DMS79 treated with DMSO at 0.1 percent for 48 hours (cell line): Measurements from ENCODE around the gene RALA.

Source experiments
- DNase-seq: peaks from one replicate; lab custom pipeline; 2025; lab: John Stamatoyannopoulos, UW

The RALA gene

GRCh38 chr7:39613577-39613976 lies 9.8 kb upstream of the RALA start:
- DNase-seq = no peak

GRCh38 chr7:39614299-39614698 lies 9.1 kb upstream of the RALA start:
- no peak for DNase-seq

DNA sequence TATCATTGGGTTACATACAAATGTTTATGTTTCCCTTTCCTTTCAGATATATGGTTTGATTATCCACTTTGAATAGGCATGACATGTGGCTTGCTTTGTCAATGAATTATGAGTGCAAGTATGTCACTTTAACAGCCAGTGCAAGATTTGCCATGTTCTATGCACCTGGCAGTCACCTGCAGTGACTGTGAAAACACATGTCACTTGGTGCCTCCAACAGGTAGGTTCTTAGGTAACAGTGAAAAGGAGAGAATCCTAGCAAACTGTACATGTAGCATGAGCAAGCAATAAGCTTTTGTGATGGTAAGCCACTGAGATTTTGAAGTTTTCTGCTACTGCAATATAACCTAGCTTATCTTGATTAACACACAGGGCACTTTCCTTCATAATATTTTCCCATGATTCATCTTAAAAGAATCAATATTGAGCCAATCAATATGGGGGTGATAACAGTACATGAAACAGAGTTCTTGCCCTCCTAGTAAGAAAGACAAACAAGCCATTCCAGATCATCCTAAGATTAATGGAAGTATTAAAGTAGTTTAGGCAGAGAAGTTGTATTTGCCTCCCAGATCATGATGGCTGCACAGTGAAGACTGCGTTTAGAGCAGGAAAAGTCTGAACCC lies 7.9 kb upstream of the RALA start:
- DNase-seq = no peak

DNA sequence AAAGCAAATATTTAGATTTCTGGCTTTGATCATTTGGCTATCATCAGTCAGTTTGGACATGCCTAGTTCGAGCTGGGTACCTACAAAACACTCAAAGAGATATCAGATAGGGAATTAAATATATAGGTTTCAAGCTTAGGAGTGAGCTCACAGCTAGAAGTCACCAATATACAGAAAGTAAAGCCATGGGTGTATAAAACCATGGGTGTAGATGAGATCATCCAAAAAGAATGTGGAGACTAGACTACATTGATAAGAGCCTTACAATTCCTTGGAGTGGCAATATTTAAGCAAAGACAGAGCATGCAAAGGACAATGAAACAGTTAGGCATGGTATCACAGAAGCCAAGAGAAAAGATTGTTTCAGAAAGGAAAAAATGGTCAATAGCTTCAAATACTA lies 7.2 kb upstream of the RALA start:
- no peak for DNase-seq

GRCh38 chr7:39617005-39617404 lies 6.4 kb upstream of the RALA start:
- no peak for DNase-seq

GRCh38 chr7:39618868-39619267 lies 4.5 kb upstream of the RALA start:
- no peak for DNase-seq

GRCh38 chr7:39620486-39620885 lies 2.9 kb upstream of the RALA start:
- no peak for DNase-seq

- no peak for DNase-seq
Observed at GRCh38 chr7:39621261-39621660, 2.1 kb upstream of the RALA start.

DNA sequence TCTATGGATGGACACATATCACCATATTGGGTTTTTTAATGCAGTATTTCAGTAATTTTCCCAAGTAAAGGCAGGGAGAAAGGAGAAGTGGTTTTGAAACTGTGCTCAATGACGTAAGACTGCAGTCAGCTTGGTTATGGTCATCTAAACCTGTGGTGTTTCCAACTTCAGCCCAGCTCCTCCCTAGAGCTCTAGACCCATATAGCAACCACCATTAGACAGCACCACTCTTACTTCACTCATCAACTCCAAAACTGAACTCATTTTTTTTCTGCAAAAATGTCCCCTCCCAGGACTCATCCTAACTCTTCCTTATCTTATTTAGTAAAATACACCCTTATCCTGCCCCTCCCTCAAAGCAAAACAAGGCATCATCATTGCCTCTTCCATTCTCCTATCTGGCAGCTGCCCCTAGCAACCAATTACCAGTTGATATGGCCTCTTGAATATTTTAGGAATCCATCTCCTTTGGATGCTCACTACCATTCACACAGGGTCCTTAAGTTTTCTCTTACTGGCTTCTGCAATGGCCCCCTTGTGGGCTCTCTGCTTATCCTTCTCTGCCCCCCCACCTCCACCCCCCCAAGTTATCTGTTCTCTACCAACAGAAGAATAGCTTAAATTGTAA lies 1.5 kb upstream of the RALA start:
- no peak for DNase-seq

- no peak for DNase-seq
Observed at GRCh38 chr7:39622609-39623008, 763 bp upstream of the RALA start.

GRCh38 chr7:39623732-39624441 lies 515 bp downstream of the RALA start:
- no peak for DNase-seq

DNA sequence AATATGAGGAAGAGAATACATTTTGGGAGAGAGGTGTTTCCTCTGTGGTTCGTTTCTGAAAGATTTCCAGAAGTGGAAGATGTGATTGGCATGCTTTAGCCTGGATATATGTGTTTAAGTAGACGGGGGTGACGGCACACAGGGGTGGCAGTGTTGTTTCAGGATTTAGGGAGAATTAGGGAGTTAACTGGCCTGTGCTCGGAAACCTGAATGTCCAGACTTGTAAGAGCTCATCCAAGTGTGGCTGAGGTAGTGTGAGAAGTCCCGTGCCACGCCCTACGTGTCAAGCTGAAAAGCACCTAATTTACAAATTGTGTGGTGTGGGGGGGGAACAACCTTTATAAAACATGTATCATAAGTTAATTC lies 1.1 kb downstream of the RALA start:
- DNase-seq = no peak

DNA sequence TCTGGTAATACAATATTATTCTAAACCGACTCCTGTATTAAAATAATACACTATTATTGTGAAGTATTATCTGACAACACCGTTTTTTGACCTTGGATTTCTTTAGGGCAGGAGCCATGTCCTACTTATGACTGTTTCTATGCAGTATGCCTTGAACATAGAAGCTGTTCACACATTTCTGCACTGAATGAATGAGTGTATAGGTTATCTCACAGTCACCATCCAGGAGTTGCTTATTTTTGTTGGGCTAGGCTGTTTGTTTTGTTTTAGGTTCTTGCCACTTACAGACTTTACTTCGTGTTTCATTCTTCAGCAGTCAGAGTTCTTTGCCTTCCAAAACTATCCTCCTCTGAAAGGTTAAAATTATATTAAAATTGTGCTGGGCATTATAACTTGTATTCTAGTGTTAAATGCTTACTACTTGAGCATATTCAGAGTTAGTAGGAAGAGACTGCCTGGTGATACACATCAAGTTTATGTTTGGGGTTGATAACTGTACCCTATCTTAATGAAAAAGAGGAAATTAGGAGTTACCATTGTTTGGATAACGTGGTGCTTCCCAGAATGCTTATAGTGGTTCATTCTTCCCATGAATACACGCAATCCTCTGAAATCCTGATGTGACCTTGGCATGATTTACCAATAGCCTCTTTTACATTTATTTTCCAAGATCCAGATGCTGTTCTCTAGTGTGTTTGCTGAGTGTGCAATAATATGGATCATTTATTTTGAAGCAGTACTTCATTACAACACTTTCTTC lies 1.7 kb downstream of the RALA start:
- DNase-seq = peak; percentile 87

DNA sequence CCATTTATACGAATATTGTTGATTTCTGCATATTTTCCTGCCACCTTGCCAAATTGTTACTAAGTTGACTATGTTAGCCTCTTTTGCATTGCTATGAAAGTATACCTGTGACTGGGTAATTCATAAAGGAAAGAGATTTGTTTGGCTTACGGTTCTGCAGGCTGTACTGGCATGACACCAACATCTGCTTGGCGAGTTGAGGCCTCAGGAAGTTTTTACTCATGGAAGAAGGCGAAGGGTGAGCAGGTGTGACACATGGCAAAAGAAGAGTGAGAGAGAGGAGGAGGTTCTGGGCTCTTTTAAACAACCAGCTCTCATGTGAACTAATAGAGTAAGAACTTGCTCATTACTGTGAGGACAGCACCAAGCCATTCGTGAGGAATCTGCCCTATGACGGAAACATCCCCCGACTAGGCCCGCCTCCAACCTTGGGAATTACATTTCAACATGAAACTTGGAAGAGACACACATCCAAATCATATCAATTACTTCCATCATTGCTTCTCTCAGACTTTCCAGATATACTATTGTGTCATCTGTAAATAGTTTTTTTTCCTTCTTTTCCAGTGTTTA lies 8.4 kb downstream of the RALA start:
- no peak for DNase-seq

- no peak for DNase-seq
Observed at GRCh38 chr7:39633563-39634477, 10.4 kb downstream of the RALA start.

GRCh38 chr7:39634478-39634805 lies 11.1 kb downstream of the RALA start:
- no peak for DNase-seq

DNA sequence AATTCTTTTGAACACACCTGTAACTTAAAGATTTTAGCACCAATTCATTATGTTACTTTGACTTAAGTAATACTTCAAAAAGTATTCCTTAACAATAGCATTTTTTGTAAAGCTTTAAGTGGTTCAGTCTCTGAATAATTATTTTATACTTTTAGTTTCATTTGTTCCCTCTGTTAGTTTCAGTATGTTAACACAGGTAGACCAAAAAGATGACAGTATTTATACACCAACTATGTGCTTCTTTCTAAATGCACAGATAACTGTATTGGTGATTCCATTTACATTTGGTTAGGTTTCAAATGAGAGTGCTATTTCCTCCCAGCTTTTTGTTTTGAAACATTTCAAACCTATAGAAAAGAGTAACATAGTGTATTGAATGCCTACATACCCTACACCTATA lies 14.0 kb downstream of the RALA start:
- no peak for DNase-seq

DNA sequence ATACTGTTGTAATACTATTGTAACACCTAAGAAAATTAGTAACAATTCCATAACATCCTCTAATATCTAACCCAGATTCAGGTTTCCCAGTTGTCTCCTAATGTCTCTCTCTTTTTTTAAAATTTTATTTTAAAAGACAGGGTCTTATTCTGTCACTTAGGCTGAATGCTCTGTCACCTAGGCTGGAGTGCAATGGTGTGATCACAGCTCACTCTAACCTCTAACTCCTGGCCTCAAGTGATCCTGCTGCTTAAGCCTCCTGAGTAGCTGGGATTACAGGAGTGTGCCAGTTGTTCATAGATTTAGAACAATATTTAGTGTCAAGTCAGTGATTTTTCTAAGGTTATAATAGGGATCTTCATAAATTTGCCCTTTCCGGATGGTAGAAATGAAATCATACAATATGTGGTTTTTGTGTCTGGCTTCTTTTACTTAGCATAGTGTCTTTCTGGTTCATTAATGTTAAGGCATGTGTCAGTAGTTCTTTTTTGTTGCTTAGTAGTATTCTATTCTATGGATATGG lies 14.7 kb downstream of the RALA start:
- no peak for DNase-seq

- no peak for DNase-seq
Observed at GRCh38 chr7:39642896-39643295, 19.5 kb downstream of the RALA start.

GRCh38 chr7:39644170-39644569 lies 20.8 kb downstream of the RALA start:
- no peak for DNase-seq
